VCaP (cell line): ENCODE results near the gene SLC25A45.
A peak's percentile ranks its signal among the peaks of the same experiment; 100 is the strongest.

Source experiments
- H3K27ac ChIP-seq: fragments of 450-650 bp; 2 replicates; pipeline ENCODE4 v1.5.1; 2017
- CTCF ChIP-seq: fragments of 450-650 bp; conservative IDR thresholded peaks from 2 replicates; pipeline ENCODE4 v1.5.1; 2017; ENCODE audit warnings: mild to moderate bottlenecking, moderate library complexity

SLC25A45 gene

GRCh38 chr11:65399845-65400244 lies 17.4 kb upstream of the SLC25A45 start:
- H3K27ac ChIP-seq, result no peak overlapping the region
- no peak for TF ChIP-seq CTCF

GRCh38 chr11:65399249-65399648 lies 16.8 kb upstream of the SLC25A45 start:
- no peak overlapping the region for H3K27ac ChIP-seq
- TF ChIP-seq CTCF, result no peak

DNA sequence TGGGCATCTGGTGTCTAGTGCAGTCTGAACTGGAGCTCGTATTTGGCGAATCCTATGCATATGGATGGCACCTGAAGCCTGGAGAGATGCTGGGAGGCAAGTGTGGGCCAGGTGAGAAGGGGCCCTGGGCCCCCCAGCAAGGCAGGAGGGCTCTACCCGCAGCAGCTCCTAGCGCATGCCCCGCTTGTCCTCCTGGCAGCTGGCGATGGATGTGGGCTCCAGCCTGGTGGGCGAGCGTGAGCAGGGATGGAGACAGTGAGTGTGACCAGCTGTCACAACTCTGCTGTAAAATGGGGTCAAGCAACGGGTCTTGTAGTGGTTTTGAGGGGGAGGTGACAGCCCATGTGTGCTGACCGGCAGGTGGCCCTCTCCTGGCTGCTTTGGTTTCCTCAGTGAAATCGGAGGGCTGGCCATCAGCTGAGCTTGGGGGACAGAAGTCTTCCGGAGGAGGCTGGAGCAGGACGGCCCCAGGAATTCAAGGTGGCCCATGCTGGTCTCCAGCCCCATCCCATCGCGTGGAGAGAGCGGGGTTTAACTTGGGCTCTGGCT lies 16.0 kb upstream of the SLC25A45 start:
- no peak; the same call in 1 of the 2 replicates for TF ChIP-seq CTCF
- H3K27ac ChIP-seq, result no peak overlapping the region

GRCh38 chr11:65396769-65397745 lies 14.6 kb upstream of the SLC25A45 start:
- no peak for TF ChIP-seq CTCF
- H3K27ac ChIP-seq, result peak overlapping the region; percentile 1; the same call in 1 of the 2 replicates

GRCh38 chr11:65395961-65396530 lies 13.6 kb upstream of the SLC25A45 start:
- TF ChIP-seq CTCF, result no peak
- H3K27ac ChIP-seq, result no peak overlapping the region; the same call in 1 of the 2 replicates

GRCh38 chr11:65394125-65394536 lies 11.7 kb upstream of the SLC25A45 start:
- TF ChIP-seq CTCF, result no peak
- 0 out of 2 replicates have a peak overlapping the region, but pooled peaks have one; percentile 1 for H3K27ac ChIP-seq

GRCh38 chr11:65393513-65394079 lies 11.2 kb upstream of the SLC25A45 start:
- H3K27ac ChIP-seq, result no peak overlapping the region
- TF ChIP-seq CTCF, result no peak
